Liver (tissue), 9 donors: ENCODE results near the gene CARMIL1. TPM values are rescaled to one million over a fixed set of nuclear protein-coding genes. Genes with fewer than 3 reads are reported as not detected.

Experiments
- DNase-seq: peaks from one replicate; pipeline ENCODE4 v3.0.0-alpha.2; 2017; ENCODE audit warnings: low spot score
- H3K27ac ChIP-seq, 2 donors: one replicate each; pipeline ENCODE4 v1.7.0; 2013; ENCODE audit warnings: inconsistent platforms in 2 of 2, low read length in 2 of 2, control low read depth in 1 of 2, low read depth in 1 of 2, mild to moderate bottlenecking in 1 of 2
- H3K27me3 ChIP-seq, 4 donors: one replicate each; pipeline versions ENCODE4 v1.6.1 to v1.7.0; 2013; ENCODE audit warnings: low read length in 3 of 4, inconsistent platforms in 1 of 4, mild to moderate bottlenecking in 1 of 4, moderate library complexity in 1 of 4; ENCODE audit not compliant: control insufficient read depth in 4 of 4, insufficient read depth in 4 of 4
- H3K36me3 ChIP-seq, 4 donors: one replicate each; pipeline versions ENCODE4 v1.6.1 to v1.7.0; 2013; ENCODE audit warnings: low read length in 3 of 4, mild to moderate bottlenecking in 3 of 4, low read depth in 1 of 4, moderate library complexity in 1 of 4; ENCODE audit not compliant: control insufficient read depth in 4 of 4, insufficient read depth in 3 of 4
- H3K4me1 ChIP-seq, 4 donors: one replicate each; pipeline versions ENCODE4 v1.6.1 to v1.7.0; 2013; ENCODE audit warnings: low read length in 3 of 4, mild to moderate bottlenecking in 3 of 4, moderate library complexity in 1 of 4; ENCODE audit not compliant: control insufficient read depth in 4 of 4, insufficient read depth in 4 of 4
- H3K4me3 ChIP-seq, 3 donors: one replicate each; pipeline versions ENCODE4 v1.6.1 to v1.7.0; 2013; ENCODE audit warnings: low read length in 3 of 3, control low read depth in 1 of 3, low read depth in 1 of 3, mild to moderate bottlenecking in 1 of 3
- H3K9ac ChIP-seq, 2 donors: one replicate each; pipeline ENCODE4 v1.7.0; 2013; ENCODE audit warnings: low read length in 2 of 2, mild to moderate bottlenecking in 2 of 2, moderate library complexity in 2 of 2, control low read depth in 1 of 2, low read depth in 1 of 2
- H3K9me3 ChIP-seq, 4 donors: one replicate each; pipeline versions ENCODE4 v1.6.1 to v1.7.0; 2013; ENCODE audit warnings: low read length in 3 of 4; ENCODE audit not compliant: control insufficient read depth in 4 of 4
- CTCF ChIP-seq: fragments of 150-350 bp; IDR thresholded peaks from 2 replicates; pipeline ENCODE4 v1.5.1; 2017; ENCODE audit warnings: improper control_type of control experiment, low read depth, low read length; ENCODE audit not compliant: missing input control
- EGR1 ChIP-seq, 2 donors: IDR thresholded peaks; 2 replicates each; pipeline ENCODE4 v1.6.1; 2016 to 2018; ENCODE audit warnings: antibody characterized with exemption in 2 of 2, low read depth in 2 of 2
- FOXA1 ChIP-seq: IDR thresholded peaks from 2 replicates; pipeline ENCODE4 v1.6.1; 2016; ENCODE audit warnings: antibody characterized with exemption
- FOXA2 ChIP-seq: IDR thresholded peaks from 2 replicates; pipeline ENCODE4 v1.6.1; 2016; ENCODE audit warnings: antibody characterized with exemption
- GABPA ChIP-seq, 2 donors: IDR thresholded peaks in 1 of 2; conservative IDR thresholded peaks in 1 of 2; 2 replicates each; pipeline ENCODE4 v1.6.1; 2016; ENCODE audit warnings: antibody characterized with exemption in 2 of 2, mild to moderate bottlenecking in 1 of 2, moderate library complexity in 1 of 2
- HNF4A ChIP-seq, 2 donors: conservative IDR thresholded peaks; 2 replicates each; pipeline ENCODE4 v1.6.1; 2016; ENCODE audit warnings: antibody characterized with exemption in 2 of 2, mild to moderate bottlenecking in 2 of 2
- HNF4G ChIP-seq: IDR thresholded peaks from 2 replicates; pipeline ENCODE4 v1.6.1; 2016; ENCODE audit warnings: antibody characterized with exemption
- JUND ChIP-seq, 2 donors: IDR thresholded peaks; 2 replicates each; pipeline ENCODE4 v1.6.1; 2016; ENCODE audit warnings: antibody characterized with exemption in 2 of 2
- NR2F2 ChIP-seq: IDR thresholded peaks from 2 replicates; pipeline ENCODE4 v1.6.1; 2016; ENCODE audit warnings: antibody characterized with exemption
- RAD21 ChIP-seq, 2 donors: IDR thresholded peaks; 2 replicates each; pipeline ENCODE4 v1.6.1; 2016; ENCODE audit warnings: antibody characterized with exemption in 2 of 2, mild to moderate bottlenecking in 2 of 2
- SP1 ChIP-seq: IDR thresholded peaks from 2 replicates; pipeline ENCODE4 v1.6.1; 2018; ENCODE audit warnings: antibody characterized with exemption, mild to moderate bottlenecking
- TAF1 ChIP-seq: conservative IDR thresholded peaks from 2 replicates; pipeline ENCODE4 v1.6.1; 2016; ENCODE audit warnings: antibody characterized with exemption, mild to moderate bottlenecking
- YY1 ChIP-seq: IDR thresholded peaks from 2 replicates; pipeline ENCODE4 v1.6.1; 2016; ENCODE audit warnings: antibody characterized with exemption, mild to moderate bottlenecking
- ZBTB33 ChIP-seq: IDR thresholded peaks from 2 replicates; pipeline ENCODE4 v1.6.1; 2016; ENCODE audit warnings: antibody characterized with exemption
- WGBS: extraction: QIAGEN DNeasy Blood & Tissue Kit; methylation state at CpG from one replicate; pipeline ENCODE4 v1.1.7; 2013; 5-methylcytosine and 5-hydroxymethylcytosine counted together
- polyA plus RNA-seq, 2 donors: library from polyadenylated mRNA; stranded (reverse) in 1 of 2; unstranded in 1 of 2; fragments of 200-250 nt in 1 of 2; fragments of >200 nt in 1 of 2; fragmentation: Nextera tagmentation in 1 of 2; extraction: Ambion mirVana in 1 of 2; gene quantifications; one replicate each; pipeline versions ENCODE4 v1.2.1 to v1.2.3, GENCODE V29; 2013 to 2015
- total RNA-seq, 2 donors: library from RNA; depleted of rRNA; stranded (reverse); fragments of >200 nt; gene quantifications; one replicate each; pipeline ENCODE4 v1.2.3, GENCODE V29; 2014
- TF ChIP-seq, protein P1 (sequence below): IDR thresholded peaks from 2 replicates; pipeline ENCODE4 v1.6.1; 2016; ENCODE audit warnings: antibody characterized with exemption
- TF ChIP-seq, protein P2 (sequence below): IDR thresholded peaks from 2 replicates; pipeline ENCODE4 v1.6.1; 2016; ENCODE audit warnings: antibody characterized with exemption, mild to moderate bottlenecking
- TF ChIP-seq, protein P3 (sequence below): IDR thresholded peaks from 2 replicates; pipeline ENCODE4 v1.6.1; 2016; ENCODE audit warnings: antibody characterized with exemption
- donor health status: healthy.
- donor health status: healthy.
- donor health status: healthy.
- donor health status: healthy.
- donor health status: healthy.

CARMIL1 gene
- total and polyA plus RNA-seq, 4 donors, result 1.4 to 9.5 (median 3.5) TPM

GRCh38 chr6:25307805-25308494 lies 28.8 kb downstream of the CARMIL1 start:
- no peaks in the 10 kb centered on the region for H3K27me3 ChIP-seq
- no peak overlapping the region for H3K27ac ChIP-seq
- H3K9ac ChIP-seq, result no peak overlapping the region
- H3K9me3 ChIP-seq, result no peaks in the 10 kb centered on the region
- no peak for TF ChIP-seq EGR1 (IDR thresholded peaks at IDR 0.05; ENCODE audit: low read depth in 2 of 2)
- H3K4me3 ChIP-seq, result no peak overlapping the region
- WGBS, result 93% methylated on average over 4 of the region's 4 CpGs
- no peaks in the 10 kb centered on the region for H3K4me1 ChIP-seq
- no peaks in the 10 kb centered on the region for H3K36me3 ChIP-seq
- no peak for DNase-seq

DNA sequence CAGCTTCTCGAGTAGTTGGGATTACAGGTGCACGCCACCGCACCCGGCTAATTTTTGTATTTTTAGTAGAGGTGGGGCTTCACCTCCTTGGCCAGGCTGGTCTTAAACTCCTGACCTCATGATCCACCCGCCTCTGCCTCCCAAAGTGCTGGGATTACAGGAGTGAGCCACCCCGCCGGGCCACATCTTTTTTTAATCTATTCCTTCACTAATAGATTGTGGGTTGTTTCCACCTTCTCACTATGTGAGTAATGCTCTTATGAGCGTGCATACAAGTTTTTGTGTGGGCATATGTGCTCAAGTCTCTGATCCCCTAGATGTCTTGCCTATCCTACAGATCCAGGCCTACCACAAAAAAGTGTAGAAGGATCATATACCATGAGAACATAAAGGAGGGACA lies 30.7 kb downstream of the CARMIL1 start:
- H3K36me3 ChIP-seq, result no peaks in the 10 kb centered on the region
- H3K4me3 ChIP-seq, result no peak overlapping the region
- TF ChIP-seq FOXA2 (no peak), FOXA1 (no peak), EGR1 (IDR thresholded peaks at IDR 0.05; ENCODE audit: low read depth in 2 of 2) (no peak), CTCF (no peak), TAF1 (no peak), JUND (IDR thresholded peaks at IDR 0.05) (no peak), SP1 (no peak), HNF4G (no peak), NR2F2 (no peak), GABPA (IDR thresholded peaks at IDR 0.05 in 1 of 2, conservative IDR thresholded peaks at IDR 0.05 in 1 of 2) (no peak), YY1 (no peak), ZBTB33 (no peak), HNF4A (conservative IDR thresholded peaks at IDR 0.05) (no peak), RAD21 (IDR thresholded peaks at IDR 0.05) (no peak)
- TF ChIP-seq, protein P1, sequence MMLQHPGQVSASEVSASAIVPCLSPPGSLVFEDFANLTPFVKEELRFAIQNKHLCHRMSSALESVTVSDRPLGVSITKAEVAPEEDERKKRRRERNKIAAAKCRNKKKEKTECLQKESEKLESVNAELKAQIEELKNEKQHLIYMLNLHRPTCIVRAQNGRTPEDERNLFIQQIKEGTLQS, result no peak
- TF ChIP-seq, protein P2, sequence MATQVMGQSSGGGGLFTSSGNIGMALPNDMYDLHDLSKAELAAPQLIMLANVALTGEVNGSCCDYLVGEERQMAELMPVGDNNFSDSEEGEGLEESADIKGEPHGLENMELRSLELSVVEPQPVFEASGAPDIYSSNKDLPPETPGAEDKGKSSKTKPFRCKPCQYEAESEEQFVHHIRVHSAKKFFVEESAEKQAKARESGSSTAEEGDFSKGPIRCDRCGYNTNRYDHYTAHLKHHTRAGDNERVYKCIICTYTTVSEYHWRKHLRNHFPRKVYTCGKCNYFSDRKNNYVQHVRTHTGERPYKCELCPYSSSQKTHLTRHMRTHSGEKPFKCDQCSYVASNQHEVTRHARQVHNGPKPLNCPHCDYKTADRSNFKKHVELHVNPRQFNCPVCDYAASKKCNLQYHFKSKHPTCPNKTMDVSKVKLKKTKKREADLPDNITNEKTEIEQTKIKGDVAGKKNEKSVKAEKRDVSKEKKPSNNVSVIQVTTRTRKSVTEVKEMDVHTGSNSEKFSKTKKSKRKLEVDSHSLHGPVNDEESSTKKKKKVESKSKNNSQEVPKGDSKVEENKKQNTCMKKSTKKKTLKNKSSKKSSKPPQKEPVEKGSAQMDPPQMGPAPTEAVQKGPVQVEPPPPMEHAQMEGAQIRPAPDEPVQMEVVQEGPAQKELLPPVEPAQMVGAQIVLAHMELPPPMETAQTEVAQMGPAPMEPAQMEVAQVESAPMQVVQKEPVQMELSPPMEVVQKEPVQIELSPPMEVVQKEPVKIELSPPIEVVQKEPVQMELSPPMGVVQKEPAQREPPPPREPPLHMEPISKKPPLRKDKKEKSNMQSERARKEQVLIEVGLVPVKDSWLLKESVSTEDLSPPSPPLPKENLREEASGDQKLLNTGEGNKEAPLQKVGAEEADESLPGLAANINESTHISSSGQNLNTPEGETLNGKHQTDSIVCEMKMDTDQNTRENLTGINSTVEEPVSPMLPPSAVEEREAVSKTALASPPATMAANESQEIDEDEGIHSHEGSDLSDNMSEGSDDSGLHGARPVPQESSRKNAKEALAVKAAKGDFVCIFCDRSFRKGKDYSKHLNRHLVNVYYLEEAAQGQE, result no peak
- TF ChIP-seq, protein P3, sequence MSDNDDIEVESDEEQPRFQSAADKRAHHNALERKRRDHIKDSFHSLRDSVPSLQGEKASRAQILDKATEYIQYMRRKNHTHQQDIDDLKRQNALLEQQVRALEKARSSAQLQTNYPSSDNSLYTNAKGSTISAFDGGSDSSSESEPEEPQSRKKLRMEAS, result no peak
- no peak for DNase-seq
- no peak overlapping the region for H3K27ac ChIP-seq
- H3K27me3 ChIP-seq, result no peaks in the 10 kb centered on the region
- H3K9ac ChIP-seq, result no peak overlapping the region
- H3K9me3 ChIP-seq, result no peaks in the 10 kb centered on the region
- no peaks in the 10 kb centered on the region for H3K4me1 ChIP-seq
- WGBS, result 84% methylated on average over 8 of the region's 8 CpGs
